HG02938 (cell line): Measurements from ENCODE around the gene RABGAP1L.

Source experiments
- ATAC-seq: cut with Tn5 transposase; IDR thresholded peaks from one replicate; pipeline ENCODE4 v1.9.1; 2021; ENCODE audit warnings: mild to moderate bottlenecking, moderate library complexity; ENCODE audit not compliant: unreplicated experiment

Gene RABGAP1L

DNA sequence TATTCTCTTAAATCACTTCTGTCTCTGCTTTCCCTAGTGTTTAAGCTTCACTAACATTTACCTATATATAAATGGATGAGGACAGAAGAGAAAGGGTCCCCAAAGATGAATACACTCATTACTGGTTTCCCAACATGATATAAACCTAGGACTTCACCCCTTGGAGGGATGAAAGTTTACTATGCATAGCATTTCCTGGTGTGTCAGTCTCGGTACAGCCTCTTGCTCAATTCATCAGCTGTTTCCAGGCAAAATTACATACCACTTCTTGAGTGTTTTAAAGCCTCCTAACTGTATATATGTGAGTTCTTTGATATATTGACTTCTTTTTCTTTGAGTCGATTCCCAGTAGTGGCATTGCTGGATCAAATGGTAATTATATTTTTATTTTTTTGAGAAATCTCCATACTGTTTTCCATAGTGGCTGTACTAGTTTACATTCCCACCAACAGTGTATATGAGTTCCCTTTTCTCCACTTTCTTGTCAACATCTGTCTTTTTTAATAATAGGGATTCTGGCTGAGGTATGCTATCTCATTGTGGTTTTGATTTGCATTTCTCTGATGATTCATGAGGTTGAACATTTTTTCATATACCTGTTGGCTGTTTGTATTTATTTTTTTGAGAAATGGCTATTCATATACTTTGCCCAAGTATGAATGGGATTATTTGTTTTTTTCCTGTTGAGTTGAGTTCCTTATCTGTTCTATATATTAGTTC is 581.1 kb downstream of the RABGAP1L start:
- ATAC-seq = no peak

DNA sequence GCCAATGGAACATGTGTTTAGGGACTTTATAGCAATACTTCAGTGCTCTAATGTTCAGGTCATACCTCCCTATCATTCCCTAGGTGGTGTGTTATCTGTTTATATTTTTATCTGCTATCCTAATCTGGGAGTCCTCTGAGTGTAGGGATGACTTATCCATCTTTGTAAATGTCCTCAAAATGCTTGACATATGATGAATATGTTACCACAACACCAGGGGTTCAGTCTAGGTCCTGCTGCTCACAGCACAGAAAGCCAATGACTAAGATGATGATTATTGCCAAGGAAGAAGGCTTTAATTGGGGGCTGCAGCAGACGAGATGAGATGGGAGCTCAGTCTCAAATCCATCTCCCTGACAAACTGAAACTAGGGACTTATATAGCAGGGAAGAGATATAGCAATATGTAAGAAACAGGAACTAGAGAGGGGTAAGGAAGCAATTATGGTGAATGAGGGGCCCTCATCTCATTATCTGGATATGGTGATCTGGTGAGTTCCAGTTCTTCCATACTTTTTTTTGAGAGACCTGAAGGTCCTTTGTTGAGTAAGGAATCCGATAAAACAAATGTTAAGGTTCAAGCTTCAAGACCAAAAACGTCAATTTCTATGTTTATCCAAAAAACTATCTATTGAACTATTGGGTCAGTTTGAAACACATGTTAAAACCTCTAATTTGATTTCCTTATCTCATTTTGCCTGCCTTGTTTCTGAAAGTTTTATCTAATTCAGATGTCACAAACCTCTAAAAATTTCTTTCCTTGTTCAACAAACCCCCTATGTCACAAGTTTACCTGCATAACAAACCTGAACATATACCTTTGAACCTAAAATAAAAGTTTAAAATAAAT is 583.7 kb downstream of the RABGAP1L start:
- ATAC-seq = no peak

DNA sequence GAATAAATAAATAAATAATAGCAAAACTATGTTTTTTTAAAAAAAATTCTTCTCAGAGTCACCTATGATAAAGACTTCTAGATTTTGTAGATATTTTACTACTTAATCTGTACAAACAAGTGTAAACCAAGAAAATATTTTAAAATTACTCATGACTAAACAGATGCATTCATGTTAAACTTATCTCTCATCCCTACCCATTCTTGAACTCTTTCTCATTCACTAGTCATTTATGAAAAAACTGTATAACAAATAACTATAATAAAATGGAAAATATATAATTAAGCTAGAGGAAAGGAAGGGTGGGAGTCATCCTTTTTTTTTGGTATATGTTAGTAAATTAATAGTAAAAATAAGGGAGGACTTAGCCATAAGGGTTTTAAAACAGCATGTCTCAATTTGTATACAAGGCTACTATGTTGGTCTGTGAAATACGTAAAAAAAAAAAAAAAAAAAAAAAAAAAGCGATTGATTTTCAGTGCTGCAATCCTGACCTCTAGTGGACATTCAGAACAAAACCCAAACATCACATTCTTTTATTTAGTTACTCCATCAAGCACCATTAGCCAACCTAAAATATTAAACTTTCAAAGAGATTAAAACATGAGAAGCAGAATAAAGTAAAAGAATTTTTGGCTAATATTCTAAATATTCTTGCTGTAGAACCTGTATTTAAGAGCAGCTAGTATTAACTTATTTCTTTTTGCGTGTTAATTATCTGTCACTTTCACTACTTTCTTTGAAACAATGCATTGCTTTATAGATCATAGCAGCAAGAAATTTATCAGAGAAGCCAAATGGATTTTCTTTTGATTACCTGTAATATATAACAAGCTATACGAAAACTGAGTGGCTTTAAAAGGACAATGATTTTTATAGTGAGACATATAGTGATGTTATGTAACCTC is 584.6 kb downstream of the RABGAP1L start:
- no peak for ATAC-seq

- ATAC-seq = no peak
Observed at GRCh38 chr1:174744886-174745285, 585.6 kb downstream of the RABGAP1L start.

GRCh38 chr1:174746024-174746808 is 586.9 kb downstream of the RABGAP1L start:
- ATAC-seq = no peak

GRCh38 chr1:174747613-174748012 is 588.3 kb downstream of the RABGAP1L start:
- ATAC-seq = no peak

DNA sequence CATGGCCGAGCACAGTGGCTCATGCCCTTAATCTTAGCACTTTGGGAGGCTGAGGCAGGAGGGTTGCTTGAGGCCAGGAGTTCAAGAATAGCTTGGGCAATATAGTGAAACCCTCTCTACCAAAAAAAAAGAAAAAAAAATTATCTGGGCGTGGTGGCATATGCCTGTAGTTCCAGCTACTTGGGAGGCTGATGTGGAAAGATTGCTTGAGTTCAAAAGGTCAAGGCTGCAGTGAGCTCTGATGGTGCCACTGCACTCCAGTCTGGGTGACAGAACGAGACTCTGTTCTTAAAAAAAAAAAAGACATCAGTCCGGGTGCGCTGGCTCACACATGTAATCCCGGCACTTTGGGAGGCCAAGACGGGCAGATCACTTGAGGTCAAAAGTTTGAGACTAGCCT is 589.3 kb downstream of the RABGAP1L start:
- ATAC-seq = no peak

GRCh38 chr1:174753131-174753530 is 593.8 kb downstream of the RABGAP1L start:
- no peak for ATAC-seq

GRCh38 chr1:174761335-174761734 is 602.0 kb downstream of the RABGAP1L start:
- ATAC-seq = no peak

DNA sequence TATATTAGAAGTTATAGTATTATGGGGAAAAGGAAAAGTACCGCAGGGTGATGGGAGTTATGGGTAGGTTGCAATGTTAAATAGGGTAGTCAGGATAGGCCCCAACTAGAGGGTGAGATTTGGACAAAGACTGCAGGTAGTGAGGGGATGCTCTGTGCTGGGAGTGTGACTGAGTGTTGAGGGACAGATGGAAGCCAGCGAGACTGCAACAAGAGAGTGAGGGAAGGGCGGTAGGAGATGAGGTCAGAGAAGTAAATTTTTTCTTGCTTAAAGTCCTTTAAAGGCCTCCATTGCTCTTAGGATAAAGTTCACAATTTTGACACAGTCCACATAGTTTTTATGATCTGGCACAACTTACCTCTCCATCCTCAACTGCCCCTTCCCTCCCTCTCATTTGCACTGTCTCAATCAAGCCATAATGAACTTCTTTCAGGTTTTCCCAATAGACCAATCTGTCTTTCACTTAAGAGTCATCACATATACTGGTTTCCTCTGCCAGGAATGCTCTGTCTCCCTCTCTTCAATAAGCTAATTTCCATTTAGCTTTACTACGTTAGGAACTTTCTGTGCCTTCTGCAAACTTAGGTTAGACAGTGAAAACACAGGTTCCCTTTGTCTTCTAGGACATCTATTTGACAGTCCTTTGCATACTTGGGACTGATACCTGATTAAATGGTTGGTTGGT is 602.7 kb downstream of the RABGAP1L start:
- ATAC-seq = no peak

DNA sequence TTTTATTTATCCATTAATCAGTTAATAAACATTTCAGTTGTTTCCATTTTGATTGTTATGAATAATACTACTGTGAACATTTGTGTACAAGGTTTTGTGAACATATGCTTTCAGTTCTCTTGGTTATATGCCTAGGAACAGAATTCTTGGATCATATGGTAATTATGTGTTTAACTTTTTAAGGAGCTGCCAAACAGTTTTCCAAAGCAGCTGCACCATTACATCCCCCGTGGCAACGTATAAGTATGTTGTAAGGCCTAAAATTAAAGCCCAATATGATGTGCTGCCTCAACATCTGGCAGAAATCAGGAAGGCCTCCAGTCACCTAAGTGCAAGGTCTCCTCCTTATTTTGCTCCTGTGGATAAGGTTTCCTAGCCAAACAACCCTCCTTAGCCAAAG is 604.9 kb downstream of the RABGAP1L start:
- no peak for ATAC-seq

GRCh38 chr1:174766727-174767126 is 607.4 kb downstream of the RABGAP1L start:
- ATAC-seq = no peak

- ATAC-seq = no peak
Observed at GRCh38 chr1:174768516-174768915, 609.2 kb downstream of the RABGAP1L start.

- ATAC-seq = no peak
Observed at GRCh38 chr1:174768949-174769348, 609.6 kb downstream of the RABGAP1L start.

GRCh38 chr1:174769961-174770549 is 610.7 kb downstream of the RABGAP1L start:
- ATAC-seq = no peak

DNA sequence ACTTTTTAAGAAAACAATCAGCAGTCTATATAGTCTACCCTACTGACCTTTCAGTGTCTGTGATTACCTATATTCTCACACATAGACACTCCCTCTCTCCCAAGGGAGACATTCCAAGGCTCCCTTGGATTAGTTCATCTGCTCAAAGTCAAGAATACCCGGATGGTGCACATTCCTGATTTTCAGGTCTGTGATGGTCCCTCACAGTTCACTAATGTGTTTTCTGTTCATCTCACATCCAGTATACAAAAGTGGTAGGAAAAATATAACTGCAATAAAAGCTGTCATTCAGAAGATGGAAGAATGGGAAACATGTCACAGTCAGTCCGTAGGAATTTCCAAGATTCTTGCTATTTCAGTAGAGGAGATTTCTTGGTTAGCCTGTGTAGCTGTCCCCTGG is 616.3 kb downstream of the RABGAP1L start:
- no peak for ATAC-seq

DNA sequence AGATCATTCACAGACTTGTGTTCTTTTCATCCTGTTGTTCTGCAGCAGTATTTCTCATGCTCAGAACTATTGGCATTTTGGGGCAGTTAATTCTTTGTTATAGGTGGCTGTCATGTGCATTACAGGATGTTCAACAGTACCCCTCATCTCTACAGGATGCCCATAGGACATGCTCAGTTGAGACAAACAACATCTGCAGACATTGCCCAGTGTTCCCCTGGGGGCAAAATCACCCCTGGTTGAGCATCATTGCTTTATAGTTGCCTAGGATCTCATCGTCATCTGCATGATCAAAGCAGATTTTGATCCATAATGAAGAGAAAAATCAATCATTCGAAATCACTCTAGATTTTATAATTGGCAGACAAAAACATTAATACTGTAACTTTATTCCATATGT is 617.9 kb downstream of the RABGAP1L start:
- ATAC-seq = no peak

DNA sequence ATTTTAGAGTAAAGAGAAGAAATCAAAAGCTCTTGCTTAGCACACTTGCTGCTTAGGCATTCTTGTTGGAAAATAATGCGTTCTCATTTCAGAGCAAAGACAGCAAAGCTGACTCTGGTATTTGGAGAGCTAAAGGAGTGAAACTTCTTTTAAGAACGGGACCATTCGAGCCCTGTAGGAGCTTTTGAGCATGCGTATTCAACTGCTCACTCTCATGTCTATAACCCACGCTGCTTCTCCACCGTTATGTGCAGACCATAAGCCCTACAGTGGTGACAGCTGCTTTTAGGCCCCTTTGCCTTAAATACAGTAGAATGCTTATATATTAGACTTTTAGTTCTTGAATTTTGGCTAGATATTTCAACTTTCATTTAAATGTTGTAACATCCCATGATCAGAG is 626.2 kb downstream of the RABGAP1L start:
- ATAC-seq = no peak

DNA sequence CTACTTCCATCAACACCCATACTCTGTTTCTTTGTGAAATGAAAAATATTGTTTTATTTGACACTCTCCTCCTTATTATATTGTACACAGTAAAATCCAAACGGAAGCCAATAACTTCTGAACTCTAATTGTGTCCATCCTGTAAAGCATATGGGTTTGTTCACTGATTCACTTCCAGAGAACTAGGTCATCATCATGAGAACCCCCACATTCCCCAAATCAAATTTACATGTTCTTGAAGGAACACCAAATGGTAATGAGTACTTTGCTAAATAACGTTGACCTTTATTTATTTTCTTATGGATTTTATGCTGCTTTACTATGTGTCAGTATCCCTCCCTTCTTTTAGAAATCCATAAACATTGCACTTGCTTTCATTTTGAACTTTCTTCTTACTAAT is 627.0 kb downstream of the RABGAP1L start:
- ATAC-seq = no peak

DNA sequence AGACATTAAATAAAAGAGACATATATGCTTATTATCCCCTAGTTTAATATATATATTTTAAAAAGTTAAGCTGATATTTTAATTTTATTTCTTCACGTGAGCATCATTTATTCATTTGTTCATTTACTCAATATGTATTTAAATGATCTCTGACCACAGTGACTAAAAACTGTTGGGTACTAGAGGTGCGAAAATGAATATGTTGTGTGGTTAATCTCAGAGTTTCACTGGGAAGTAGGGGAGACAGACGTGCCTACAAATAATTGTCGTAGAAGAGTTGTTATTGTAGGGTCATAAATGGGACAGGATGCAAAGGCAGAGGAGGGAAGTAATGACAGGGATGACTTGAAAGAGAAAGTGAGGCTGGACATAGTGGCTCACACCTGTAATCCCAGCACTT is 627.4 kb downstream of the RABGAP1L start:
- ATAC-seq = peak; percentile 67
